Stomach (tissue), 4 donors: ENCODE data around the gene SCN5A.

Source experiments
- CTCF ChIP-seq, 7 experiments: fragments of 450-650 bp in 4 of 7; fragments of 200-600 bp in 3 of 7; sonication (generic) in 3 of 7; IDR thresholded peaks; one replicate each; pipeline ENCODE4 v1.5.1; 2016 to 2019; ENCODE audit warnings: antibody characterized with exemption in 7 of 7, control low read depth in 2 of 7, mild to moderate bottlenecking in 1 of 7
- EP300 ChIP-seq: sonication (generic); formaldehyde crosslinking; IDR thresholded peaks from one replicate; pipeline ENCODE4 v1.6.1; 2017; ENCODE audit warnings: antibody characterized with exemption
- POLR2A ChIP-seq, 4 donors: fragments of 450-650 bp; IDR thresholded peaks; one replicate each; pipeline ENCODE4 v1.6.1; 2016; ENCODE audit warnings: antibody characterized with exemption in 4 of 4, control low read depth in 2 of 4, mild to moderate bottlenecking in 1 of 4, moderate library complexity in 1 of 4
- POLR2AphosphoS5 ChIP-seq, 3 donors: sonication (generic); formaldehyde crosslinking; IDR thresholded peaks; one replicate each; pipeline ENCODE4 v1.6.1; 2016; ENCODE audit warnings: antibody characterized with exemption in 3 of 3

DNA sequence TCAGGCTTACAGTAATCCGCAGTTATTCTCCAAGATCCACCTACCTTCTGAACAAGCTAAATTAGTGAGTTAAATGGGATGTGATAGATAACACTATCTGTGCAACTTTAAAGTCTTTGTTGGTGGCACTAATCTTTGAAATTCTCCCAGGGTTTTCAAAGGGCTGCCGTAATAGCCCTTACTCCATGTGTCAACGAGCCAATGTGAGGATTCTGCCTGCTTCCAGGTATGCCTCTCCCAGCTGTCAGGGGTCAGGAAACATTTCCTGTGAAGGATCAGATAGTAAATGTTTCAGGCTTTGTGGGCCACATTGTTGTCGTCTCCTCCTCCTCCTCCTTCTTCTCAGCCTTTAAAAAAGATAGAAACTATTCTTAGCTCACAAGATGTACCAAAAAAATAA, 20.2 kb upstream of the SCN5A start:
- TF ChIP-seq EP300 (no peak), POLR2AphosphoS5 (IDR thresholded peaks at IDR 0.05) (no peak), CTCF (IDR thresholded peaks at IDR 0.05) (no peak), POLR2A (IDR thresholded peaks at IDR 0.05) (no peak)
